Lower leg skin (tissue), 4 donors: ENCODE results near the gene MMEL1. TPM values are rescaled to one million over a fixed set of nuclear protein-coding genes. Genes with fewer than 3 reads are reported as not detected.
A peak's percentile ranks its signal among the peaks of the same experiment; 100 is the strongest.

Source experiments
- DNase-seq, 2 donors: peaks; one replicate each; pipeline ENCODE4 v3.0.0-alpha.2; 2019; ENCODE audit warnings: low spot score in 2 of 2
- H3K4me3 ChIP-seq: fragments of 200-600 bp; sonication (generic); 2 replicates; pipeline ENCODE4 v1.5.1; 2017; ENCODE audit warnings: mild to moderate bottlenecking, low read depth; ENCODE audit not compliant: poor library complexity, severe bottlenecking
- POLR2A ChIP-seq, 2 donors: fragments of 450-650 bp; IDR thresholded peaks; one replicate each; pipeline ENCODE4 v1.6.1; 2016 to 2017; ENCODE audit warnings: antibody characterized with exemption in 2 of 2, mild to moderate bottlenecking in 1 of 2, moderate library complexity in 1 of 2
- WGBS, 2 donors: methylation state at CpG; one replicate each; pipeline ENCODE4 v1.1.5; 2018; 5-methylcytosine and 5-hydroxymethylcytosine counted together
- intact Hi-C: fragments of 100-400 bp; cut with DNase I; formaldehyde crosslinking; loops from one replicate; pipeline ENCODE4 v1.15.0; 2023; ENCODE audit warnings: low total_unique reads
- total RNA-seq, 4 donors: library from RNA; depleted of rRNA; stranded (reverse); fragments of >200 nt; gene quantifications; one replicate each; pipeline ENCODE4 v1.1.0, GENCODE V29; 2016
- TF ChIP-seq, protein P1 (sequence below), 3 donors: fragments of 450-650 bp; IDR thresholded peaks; one replicate each; pipeline ENCODE4 v1.5.1; 2016; ENCODE audit warnings: antibody characterized with exemption in 3 of 3, mild to moderate bottlenecking in 3 of 3, moderate library complexity in 2 of 3

MMEL1 gene
- total RNA-seq, 4 donors from 2014 or later, result 0.27 to 3.5 (median 1.6) TPM

DNA sequence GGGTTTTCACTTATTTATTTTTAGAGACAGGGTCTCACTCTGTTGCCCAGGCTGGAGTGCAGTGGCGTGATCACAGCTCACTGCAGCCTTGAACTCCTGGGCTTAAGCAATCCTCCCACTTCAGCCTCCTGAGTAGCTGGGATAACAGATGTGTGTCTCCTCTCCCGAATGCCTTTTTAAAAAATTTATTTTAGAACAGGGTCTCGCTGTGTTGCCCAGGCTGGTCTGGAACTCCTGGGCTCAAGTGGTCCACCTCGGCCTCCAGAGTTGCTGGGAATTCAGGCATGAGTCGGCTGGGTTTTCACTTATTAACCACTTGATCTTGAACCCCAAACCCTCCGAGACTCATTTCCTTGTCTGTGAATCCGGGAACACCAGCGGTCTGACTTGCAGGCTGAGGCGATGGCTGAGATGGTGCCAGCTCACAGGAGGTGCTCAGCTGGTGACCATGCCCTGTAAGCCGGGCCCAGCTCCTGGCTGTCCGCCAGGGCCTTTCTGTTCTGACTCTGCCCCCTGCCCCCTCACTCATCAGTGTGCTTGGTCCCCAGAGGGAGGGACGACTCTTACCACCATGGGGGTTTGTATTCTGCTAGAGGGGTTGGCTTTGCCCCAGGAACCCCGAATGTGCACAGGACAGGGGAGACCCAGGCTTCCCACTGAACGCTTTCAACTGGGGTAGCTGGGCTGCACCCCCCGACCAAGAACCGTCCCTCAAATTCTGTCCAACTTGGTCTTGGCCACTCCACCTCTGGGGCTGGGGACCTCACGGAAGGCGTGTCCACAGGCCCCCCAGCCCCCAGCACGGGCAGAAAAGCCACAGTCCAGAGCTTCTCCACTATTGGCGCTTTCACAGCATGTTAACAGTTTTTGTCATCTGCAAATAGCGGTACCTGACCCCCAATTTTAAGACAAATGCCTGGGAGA, 22.5 kb downstream of the MMEL1 start:
- 59 to 60% methylated on average over 20 to 21 of the region's 21 CpGs for WGBS, 2 donors
- no peak overlapping the region for H3K4me3 ChIP-seq
- intact Hi-C loops, result no loop called here
- no peak for TF ChIP-seq POLR2A (IDR thresholded peaks at IDR 0.05)
- TF ChIP-seq, protein P1, sequence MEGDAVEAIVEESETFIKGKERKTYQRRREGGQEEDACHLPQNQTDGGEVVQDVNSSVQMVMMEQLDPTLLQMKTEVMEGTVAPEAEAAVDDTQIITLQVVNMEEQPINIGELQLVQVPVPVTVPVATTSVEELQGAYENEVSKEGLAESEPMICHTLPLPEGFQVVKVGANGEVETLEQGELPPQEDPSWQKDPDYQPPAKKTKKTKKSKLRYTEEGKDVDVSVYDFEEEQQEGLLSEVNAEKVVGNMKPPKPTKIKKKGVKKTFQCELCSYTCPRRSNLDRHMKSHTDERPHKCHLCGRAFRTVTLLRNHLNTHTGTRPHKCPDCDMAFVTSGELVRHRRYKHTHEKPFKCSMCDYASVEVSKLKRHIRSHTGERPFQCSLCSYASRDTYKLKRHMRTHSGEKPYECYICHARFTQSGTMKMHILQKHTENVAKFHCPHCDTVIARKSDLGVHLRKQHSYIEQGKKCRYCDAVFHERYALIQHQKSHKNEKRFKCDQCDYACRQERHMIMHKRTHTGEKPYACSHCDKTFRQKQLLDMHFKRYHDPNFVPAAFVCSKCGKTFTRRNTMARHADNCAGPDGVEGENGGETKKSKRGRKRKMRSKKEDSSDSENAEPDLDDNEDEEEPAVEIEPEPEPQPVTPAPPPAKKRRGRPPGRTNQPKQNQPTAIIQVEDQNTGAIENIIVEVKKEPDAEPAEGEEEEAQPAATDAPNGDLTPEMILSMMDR (IDR thresholded peaks at IDR 0.05), result no peak
- peak in 1 of 2 donors; percentile 83 for DNase-seq

DNA sequence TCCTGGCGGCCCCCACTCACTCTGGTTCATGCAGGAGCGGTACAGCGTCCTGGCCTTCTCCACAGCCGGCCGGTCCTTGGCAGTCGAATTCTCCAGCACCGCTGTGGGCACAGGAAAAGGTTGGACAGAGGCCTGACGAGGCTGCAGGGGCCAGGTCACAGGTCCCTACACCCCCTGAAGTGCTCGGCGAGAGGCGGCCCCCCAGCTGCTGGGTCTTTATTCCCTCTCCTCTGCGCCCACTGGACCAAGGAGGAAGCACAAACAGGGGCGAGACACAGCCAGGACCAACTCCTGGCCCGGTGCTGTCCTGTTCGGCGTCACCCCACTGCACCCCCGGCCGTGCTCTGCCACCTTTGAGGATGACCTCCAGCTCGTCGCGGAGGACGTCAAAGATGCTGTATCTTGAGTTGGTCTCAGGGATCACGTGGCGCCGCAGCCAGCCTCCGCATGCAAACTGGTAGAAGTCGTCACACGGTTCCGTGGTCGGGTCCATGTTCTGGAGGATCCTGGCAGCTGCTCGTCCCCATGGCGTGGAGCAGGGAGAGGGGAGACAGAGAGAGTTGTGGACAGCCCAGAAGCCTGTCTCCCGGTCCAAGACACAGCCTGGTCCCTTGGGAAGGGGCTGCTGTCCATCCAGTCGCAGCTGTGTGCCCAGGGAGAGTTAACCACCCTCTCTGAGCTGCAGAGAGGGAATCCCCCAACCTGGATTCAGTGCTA, 23.3 kb downstream of the MMEL1 start:
- TF ChIP-seq, protein P1 (IDR thresholded peaks at IDR 0.05), result no peak
- no peak for TF ChIP-seq POLR2A (IDR thresholded peaks at IDR 0.05)
- WGBS, 2 donors, result 84 to 85% methylated on average over 32 to 34 of the region's 34 CpGs
- no peak overlapping the region for H3K4me3 ChIP-seq
- DNase-seq, result peak in 1 of 2 donors; percentile 79
- intact Hi-C loops, result no loop called here

DNA sequence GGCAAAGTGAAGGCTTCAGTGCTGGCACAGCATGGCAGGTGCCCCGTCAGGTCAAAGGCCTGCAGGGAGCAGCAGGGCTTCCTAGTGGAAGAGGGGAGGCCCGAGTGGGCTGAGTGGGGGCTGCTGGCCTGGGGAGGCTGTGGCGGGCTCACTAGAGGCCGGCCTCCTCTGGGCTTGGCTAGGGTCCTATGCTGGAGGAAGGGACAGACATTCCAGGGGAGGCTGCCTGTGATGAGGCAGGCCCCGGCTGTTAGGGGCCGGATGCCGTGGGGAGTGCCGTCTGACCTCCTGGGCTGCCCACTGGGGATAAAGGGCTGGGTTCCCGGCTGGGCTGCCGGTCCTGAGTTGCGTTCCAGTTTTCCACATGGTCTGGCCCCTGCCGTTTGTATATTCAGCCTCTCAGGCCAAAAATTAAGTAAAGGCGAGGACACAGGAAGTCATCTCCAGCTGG, 25.1 kb downstream of the MMEL1 start:
- DNase-seq, result no peak
- TF ChIP-seq, protein P1 (IDR thresholded peaks at IDR 0.05), result no peak
- TF ChIP-seq POLR2A (IDR thresholded peaks at IDR 0.05), result no peak
- intact Hi-C loops, result no loop called here

DNA sequence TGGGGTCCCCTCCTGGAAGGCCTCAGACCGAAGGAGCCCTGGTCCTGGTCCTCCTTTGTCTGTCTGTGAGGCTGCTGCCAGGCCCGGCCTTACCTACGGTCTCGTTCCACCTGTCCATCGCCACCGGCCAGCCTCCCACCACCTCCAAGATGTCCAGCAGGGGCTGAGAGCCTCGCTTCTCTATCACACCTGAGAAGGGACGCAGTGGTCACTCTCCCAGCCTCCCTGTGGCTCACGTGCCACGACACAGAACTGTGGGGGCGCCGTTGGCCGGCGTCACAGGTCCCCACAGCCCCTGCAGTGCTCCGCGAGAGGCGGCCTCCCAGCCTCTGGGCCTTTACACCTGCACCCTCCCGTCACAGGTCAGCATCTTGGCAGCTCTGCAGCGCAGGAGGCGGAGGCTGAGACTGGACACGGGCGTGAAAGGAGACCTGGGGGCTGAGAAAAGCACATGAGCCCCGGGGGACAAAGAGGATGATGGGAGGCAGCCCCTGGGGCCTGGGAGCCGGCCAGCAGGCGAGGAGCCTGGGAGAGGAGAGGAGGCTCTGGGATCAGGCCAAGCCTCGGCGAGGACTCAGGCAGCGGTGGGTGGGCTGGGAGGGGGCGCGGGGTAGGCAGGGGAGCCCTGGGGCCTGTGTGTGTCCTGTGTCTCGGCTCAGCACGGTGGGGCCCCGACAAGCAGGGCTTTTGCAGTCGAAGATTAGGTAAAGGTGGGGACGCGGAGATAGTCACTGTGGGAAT, 25.8 kb downstream of the MMEL1 start:
- no peak overlapping the region for H3K4me3 ChIP-seq
- peak in 1 of 2 donors; percentile 80 for DNase-seq
- intact Hi-C loops, result no loop called here
- 67 to 69% methylated on average over 35 to 36 of the region's 36 CpGs for WGBS, 2 donors
- TF ChIP-seq, protein P1 (IDR thresholded peaks at IDR 0.05), result no peak
- no peak for TF ChIP-seq POLR2A (IDR thresholded peaks at IDR 0.05)

More for the DNA sequence above, 25.1 kb downstream of the MMEL1 start:
- WGBS, 2 donors, result 58 to 68% methylated on average over 12 to 13 of the region's 13 CpGs
- no peak overlapping the region for H3K4me3 ChIP-seq

DNA sequence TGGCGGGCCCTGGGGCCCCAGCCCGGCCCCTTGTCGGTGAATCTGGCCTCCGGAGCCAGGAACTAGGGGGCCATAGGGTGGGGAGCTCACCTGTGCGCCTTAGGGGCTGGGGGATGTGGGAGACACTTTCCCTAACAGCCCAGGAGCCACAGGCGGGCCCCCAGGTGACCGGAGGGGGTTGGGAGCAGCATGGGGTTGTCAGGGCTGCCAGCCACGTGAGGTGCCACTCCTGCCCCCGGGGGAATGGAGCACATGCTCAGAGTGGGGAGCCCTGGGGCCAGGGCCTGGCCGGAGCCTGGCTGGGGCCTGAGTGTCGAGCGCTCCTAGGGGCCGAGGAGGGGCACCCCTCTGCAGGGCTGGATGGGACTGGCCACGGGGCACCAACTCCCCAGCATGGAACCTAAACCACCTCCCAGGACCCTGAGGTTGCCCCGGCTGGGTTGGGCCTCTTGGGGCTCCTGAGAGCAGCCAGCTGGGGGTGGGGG, 26.4 kb downstream of the MMEL1 start:
- WGBS, 2 donors, result 66 to 74% methylated on average over 14 to 15 of the region's 15 CpGs
- intact Hi-C loops, result no loop called here
- TF ChIP-seq POLR2A (IDR thresholded peaks at IDR 0.05), result no peak
- TF ChIP-seq, protein P1 (IDR thresholded peaks at IDR 0.05), result no peak
- DNase-seq, result peak in 1 of 2 donors; percentile 45
- H3K4me3 ChIP-seq, result no peak overlapping the region
